Breast epithelium (tissue), 3 donors: ENCODE measurements around the gene CRYGS.

Source experiments
- CTCF ChIP-seq, 3 donors: fragments of 450-650 bp; IDR thresholded peaks; one replicate each; pipeline ENCODE4 v1.5.1; 2016 to 2017; ENCODE audit warnings: antibody characterized with exemption in 3 of 3, mild to moderate bottlenecking in 3 of 3, moderate library complexity in 3 of 3
- POLR2A ChIP-seq: fragments of 450-650 bp; IDR thresholded peaks from one replicate; pipeline ENCODE4 v1.6.1; 2016; ENCODE audit warnings: antibody characterized with exemption, mild to moderate bottlenecking, moderate library complexity

GRCh38 chr3:186577521-186577920 lies 33.3 kb upstream of the CRYGS start:
- no peak for TF ChIP-seq CTCF (IDR thresholded peaks at IDR 0.05)
- TF ChIP-seq POLR2A: no peak
